HepG2 (cell line): ENCODE data around the gene ZACN. TPM values are rescaled to one million over a fixed set of nuclear protein-coding genes. Genes with fewer than 3 reads are reported as not detected.

Experiments
- ATAC-seq: fragments of 200-7000 bp; cut with Tn5 transposase; 3 replicates; pipeline ENCODE4 v1.9.1; 2020; ENCODE audit warnings: mild to moderate bottlenecking, moderate library complexity
- BruUV-seq: library from RNA; stranded (reverse); fragments of 400-500 nt; replicated peaks from 2 replicates; lab custom pipeline; 2021; lab: Mats Ljungman, UMichigan
- CTCF ChIA-PET: fragments of 300-600 bp; formaldehyde crosslinking; extraction: SDS; loops from one replicate; lab custom pipeline; 2021; ENCODE audit warnings: low total read pairs, inconsistent platforms, low intra/inter-chr PET ratio; lab: Yijun Ruan, JAX
- POLR2A ChIA-PET: fragments of 350-600 bp; sonication (Branson Sonifier 250); formaldehyde crosslinking; loops from one replicate; lab custom pipeline; 2020; ENCODE audit warnings: antibody characterized with exemption, inconsistent platforms; lab: Yijun Ruan, JAX
- DNase-seq: peaks from one replicate; pipeline ENCODE4 v3.0.0-alpha.2; 2015; ENCODE audit warnings: low spot score
- FAIRE-seq: peaks from 3 replicates; lab custom pipeline; 2011; peaks lifted over from hg19 to GRCh38; lab: Jason Lieb, UNC
- H2AFZ ChIP-seq: one replicate; pipeline ENCODE4 v1.6.1; 2011; ENCODE audit warnings: low read length, inconsistent platforms
- H3K27ac ChIP-seq: fragments of 300-600 bp; 3 replicates; pipeline ENCODE4 v1.8.0; 2011; ENCODE audit warnings: mixed run types, mild to moderate bottlenecking, mixed read lengths, low read length, inconsistent platforms; ENCODE audit not compliant: insufficient read depth; ENCODE audit errors: extremely low read length
- H3K27me3 ChIP-seq, 2 experiments: fragments of 200-600 bp in 1 of 2; 2 replicates in 1 of 2; 3 replicates in 1 of 2; pipeline versions ENCODE4 v1.6.0 to v1.8.0; 2011; ENCODE audit warnings: low read length in 2 of 2, mild to moderate bottlenecking in 2 of 2, moderate library complexity in 2 of 2, inconsistent platforms in 1 of 2; ENCODE audit not compliant: insufficient read depth in 2 of 2, control insufficient read depth in 1 of 2
- H3K36me3 ChIP-seq, 2 experiments: fragments of 200-600 bp in 1 of 2; replicated peaks in 1 of 2; 2 replicates in 1 of 2; 3 replicates in 1 of 2; pipeline versions ENCODE4 v1.5.1 to v1.8.0; 2011; ENCODE audit warnings: low read length in 2 of 2, inconsistent platforms in 1 of 2; ENCODE audit not compliant: insufficient read depth in 2 of 2, control insufficient read depth in 1 of 2
- H3K4me1 ChIP-seq: 2 replicates; pipeline ENCODE4 v1.5.1; 2012; ENCODE audit warnings: low read length, inconsistent platforms; ENCODE audit not compliant: insufficient read depth
- H3K4me2 ChIP-seq: 2 replicates; pipeline ENCODE4 v1.6.0; 2011; ENCODE audit warnings: low read depth, low read length, inconsistent platforms
- H3K4me3 ChIP-seq, 3 experiments: fragments of 200-600 bp in 1 of 3; sonication (generic), shearing (Covaris generic) in 1 of 3; replicated peaks in 1 of 3; 2 replicates each; pipeline ENCODE4 v1.5.1; 2011 to 2016; ENCODE audit warnings: low read length in 3 of 3, inconsistent platforms in 2 of 3, low read depth in 2 of 3, mild to moderate bottlenecking in 2 of 3, control low read depth in 1 of 3, mixed read lengths in 1 of 3; ENCODE audit not compliant: insufficient read depth in 1 of 3
- H3K79me2 ChIP-seq: one replicate; pipeline ENCODE4 v1.6.1; 2011; ENCODE audit warnings: low read length, inconsistent platforms; ENCODE audit not compliant: insufficient read depth
- H3K9ac ChIP-seq: 2 replicates; pipeline ENCODE4 v1.6.0; 2011; ENCODE audit warnings: mild to moderate bottlenecking, low read depth, low read length, inconsistent platforms; ENCODE audit not compliant: insufficient read depth
- H3K9me3 ChIP-seq: 2 replicates; pipeline ENCODE4 v1.5.1; 2012; ENCODE audit warnings: mild to moderate bottlenecking, low read length
- H4K20me1 ChIP-seq: 2 replicates; pipeline ENCODE4 v1.6.0; 2011; ENCODE audit warnings: inconsistent platforms, mild to moderate bottlenecking, low read length, moderate library complexity; ENCODE audit not compliant: insufficient read depth
- DNMT1 ChIP-seq: sonication (generic); formaldehyde crosslinking; IDR thresholded peaks from 2 replicates; pipeline ENCODE4 v1.5.1; 2020; ENCODE audit warnings: mild to moderate bottlenecking, missing genetic modification reagents
- ELF4 ChIP-seq: sonication (generic); formaldehyde crosslinking; IDR thresholded peaks from 2 replicates; pipeline ENCODE4 v1.5.0; 2020; ENCODE audit warnings: missing genetic modification reagents, mild to moderate bottlenecking, moderate library complexity, borderline replicate concordance
- ETV5 ChIP-seq: IDR thresholded peaks from 2 replicates; pipeline ENCODE4 v1.6.1; 2018; ENCODE audit warnings: missing biosample characterization, missing genetic modification reagents, inconsistent platforms, borderline replicate concordance
- GABPB1 ChIP-seq: IDR thresholded peaks from 2 replicates; pipeline ENCODE4 v1.6.1; 2016; ENCODE audit warnings: mild to moderate bottlenecking, missing genetic modification reagents, moderate library complexity, missing compliant biosample characterization
- HNRNPK ChIP-seq: fragments of 200-400 bp; formaldehyde crosslinking; IDR thresholded peaks from 2 replicates; pipeline ENCODE4 v1.6.1; 2018; ENCODE audit warnings: low read length, low read depth, moderate library complexity, mild to moderate bottlenecking; ENCODE audit not compliant: poor library complexity, severe bottlenecking
- MLX ChIP-seq: IDR thresholded peaks from 2 replicates; pipeline ENCODE4 v1.6.1; 2016
- MTF2 ChIP-seq: sonication (generic); formaldehyde crosslinking; IDR thresholded peaks from 2 replicates; pipeline ENCODE4 v1.5.0; 2020; ENCODE audit warnings: missing genetic modification reagents, borderline replicate concordance
- NR3C1 ChIP-seq: sonication (generic); formaldehyde crosslinking; IDR thresholded peaks from 2 replicates; pipeline ENCODE4 v1.4.0; 2020; ENCODE audit warnings: missing genetic modification reagents
- SALL1 ChIP-seq: sonication (generic); formaldehyde crosslinking; IDR thresholded peaks from 2 replicates; pipeline ENCODE4 v1.8.0; 2022; ENCODE audit warnings: mild to moderate bottlenecking, missing genetic modification reagents
- SP140L ChIP-seq: sonication (generic); formaldehyde crosslinking; IDR thresholded peaks from 2 replicates; pipeline ENCODE4 v1.4.0; 2020; ENCODE audit warnings: missing genetic modification reagents, borderline replicate concordance
- TAF15 ChIP-seq: fragments of 200-400 bp; formaldehyde crosslinking; IDR thresholded peaks from one replicate; pipeline ENCODE4 v1.6.1; 2018; ENCODE audit warnings: mild to moderate bottlenecking, low read depth, low read length; ENCODE audit not compliant: poor library complexity, severe bottlenecking
- TFDP2 ChIP-seq: sonication (generic); formaldehyde crosslinking; IDR thresholded peaks from 2 replicates; pipeline ENCODE4 v1.4.0; 2020; ENCODE audit warnings: missing genetic modification reagents
- XRCC5 ChIP-seq: fragments of 200-400 bp; formaldehyde crosslinking; optimal IDR thresholded peaks from 2 replicates; pipeline ENCODE3; 2017; ENCODE audit warnings: mild to moderate bottlenecking, low read length
- ZFP1 ChIP-seq: IDR thresholded peaks from 2 replicates; pipeline ENCODE4 v1.6.1; 2016
- ZMYM2 ChIP-seq: sonication (generic); formaldehyde crosslinking; IDR thresholded peaks from 2 replicates; pipeline ENCODE4 v1.8.0; 2022; ENCODE audit warnings: mild to moderate bottlenecking, missing genetic modification reagents
- ZNF205 ChIP-seq: IDR thresholded peaks from 2 replicates; pipeline ENCODE4 v1.6.1; 2018; ENCODE audit warnings: missing biosample characterization, missing genetic modification reagents
- ZNF333 ChIP-seq: sonication (generic); formaldehyde crosslinking; IDR thresholded peaks from 2 replicates; pipeline ENCODE4 v1.4.0; 2020; ENCODE audit warnings: mild to moderate bottlenecking, missing genetic modification reagents, borderline replicate concordance
- ZNF543 ChIP-seq: sonication (generic); formaldehyde crosslinking; IDR thresholded peaks from 2 replicates; pipeline ENCODE4 v1.4.0; 2020; ENCODE audit warnings: mild to moderate bottlenecking, missing genetic modification reagents
- ZNF740 ChIP-seq: sonication (generic); formaldehyde crosslinking; IDR thresholded peaks from 2 replicates; pipeline ENCODE4 v1.4.0; 2020; ENCODE audit warnings: missing genetic modification reagents
- ZSCAN29 ChIP-seq: sonication (generic); formaldehyde crosslinking; conservative IDR thresholded peaks from 2 replicates; pipeline ENCODE4 v1.4.0; 2020; ENCODE audit warnings: mild to moderate bottlenecking, missing genetic modification reagents
- WGBS: methylation state at CpG from one replicate; pipeline ENCODE4 v1.1.6; 2017; ENCODE audit warnings: low lambda C conversion rate; 5-methylcytosine and 5-hydroxymethylcytosine counted together
- in situ Hi-C: cut with HindIII; loops from 2 replicates; pipeline ENCODE4 v1.10.0; 2017; ENCODE audit warnings: low pct_unique_long_range_greater_than_20kb; ENCODE audit not compliant: extremely low pct_ligation_motif_present
- intact Hi-C: fragments of 100-400 bp; cut with micrococcal nuclease; formaldehyde crosslinking; loops from one replicate; pipeline ENCODE4 v1.10.0; 2022; ENCODE audit not compliant: unreplicated experiment
- polyA plus RNA-seq, 8 experiments: library from polyadenylated mRNA; depleted of rRNA in 3 of 8; stranded (reverse) in 7 of 8; unstranded in 1 of 8; fragments of >200 nt; fragmentation: Illumina TruSeq in 4 of 8; extraction: Trizol in 4 of 8; gene quantifications; 2 replicates each; pipeline versions ENCODE4 v1.2.1 to v1.2.3, GENCODE V29; 2011 to 2016; ENCODE audit warnings: low read depth in 4 of 8, missing spikeins in 1 of 8, mixed read lengths in 1 of 8; ENCODE audit not compliant: insufficient read depth in 1 of 8
- total RNA-seq, 5 experiments: library from RNA; depleted of rRNA; stranded (reverse); fragments of >200 nt; fragmentation: Illumina TruSeq; extraction: Trizol; gene quantifications; 2 replicates each; pipeline ENCODE4 v1.2.3, GENCODE V29; 2016; ENCODE audit warnings: low read depth in 1 of 5

Gene ZACN
- total and polyA plus RNA-seq, 2 of the 13 experiments (the other 11 are each of a cell fraction or from before 2014, with no cell fraction given) = 0.11 to 0.15 TPM

GRCh38 chr17:76072148-76072858, 6.7 kb upstream of the ZACN start, which contains the start of gene SRP68 (continued):
- TF ChIP-seq MLX (CRISPR knock-in tag) (peak; percentile 58), ZSCAN29 (CRISPR knock-in tag) (no peak; the same call in 1 of the 2 replicates), ZNF543 (peak; percentile 55), SP140L (no peak), ZFP1 (peak; percentile 56; the same call in 1 of the 2 replicates), SALL1 (CRISPR knock-in tag) (peak; percentile 94), ETV5 (CRISPR knock-in tag) (peak; percentile 24; the same call in 1 of the 2 replicates), XRCC5 (peak; percentile 92), NR3C1 (CRISPR knock-in tag) (no peak)

- H3K27me3 ChIP-seq = peaks cover 24 to 57% of the 10 kb centered on the region in 2 experiments; a peak in 4 of 5 replicates
- CTCF ChIA-PET = no interaction called here
- TF ChIP-seq HNRNPK (peak; percentile 47), ZMYM2 (CRISPR knock-in tag) (peak; percentile 69; the same call in 1 of the 2 replicates), ZNF740 (CRISPR knock-in tag) (0 out of 2 replicates have a peak, but pooled peaks have one; percentile 55), TFDP2 (peak; percentile 32; the same call in 1 of the 2 replicates), TAF15 (no peak), GABPB1 (peak; percentile 40; the same call in 1 of the 2 replicates), ZNF205 (CRISPR knock-in tag) (0 out of 2 replicates have a peak, but pooled peaks have one; percentile 20), ELF4 (no peak), MTF2 (CRISPR knock-in tag) (peak; percentile 97), DNMT1 (peak; percentile 55; the same call in 1 of the 2 replicates), ZNF333 (CRISPR knock-in tag) (0 out of 2 replicates have a peak, but pooled peaks have one; percentile 54)
Observed at GRCh38 chr17:76074390-76075363, 4.3 kb upstream of the ZACN start, which contains the start of gene GALR2. TSS of gene GALR2 (plus strand) at chr17:76074781. CDS start at chr17:76074884, 103 bp downstream.

More at GRCh38 chr17:76074390-76075363, 4.3 kb upstream of the ZACN start, which contains the start of gene GALR2:
- no peak within 1 kb of the TSS for H2AFZ ChIP-seq
- H4K20me1 ChIP-seq = peaks cover 10% of the 10 kb centered on the region; the same call in 1 of the 2 replicates
- no peaks in the 10 kb centered on the region for H3K36me3 ChIP-seq
- ATAC-seq (peak; percentile 21), DNase-seq (no peak), FAIRE-seq (no peak)
- in situ Hi-C loops = no loop called here
- H3K4me1 ChIP-seq = peaks cover 56% of the 10 kb centered on the region
- 15% methylated on average over 16 of the region's 92 CpGs for WGBS
- H3K4me2 ChIP-seq = peak within 1 kb of the TSS; percentile 75
- POLR2A ChIA-PET = interaction anchor here (1.5 kb wide), 1 partner anchor 29 kb away, joined by 5 read pairs; the partner anchor contains the start of gene EXOC7
- BruUV-seq = no TSS peak
- H3K9ac ChIP-seq = peak within 1 kb of the TSS; percentile 18; the same call in 1 of the 2 replicates
- intact Hi-C loops = no loop called here
- H3K27ac ChIP-seq = no peak within 1 kb of the TSS
- H3K9me3 ChIP-seq = no peaks in the 10 kb centered on the region
- H3K4me3 ChIP-seq = peak within 1 kb of the TSS; percentile 53 to 71 (median 55)
- H3K79me2 ChIP-seq = peaks cover 24% of the 10 kb centered on the region
